Caki2 (cell line): ENCODE results near the gene PPFIBP2. TPM values are rescaled to one million over a fixed set of nuclear protein-coding genes. Genes with fewer than 3 reads are reported as not detected.
"Not testable (repeated sequence)": the region's sequence is repeated elsewhere in the genome, so short reads cannot be mapped to it uniquely, and the experiment has no call there.

Experiments
- DNase-seq: peaks from one replicate; pipeline ENCODE4 v3.0.0-alpha.2; 2015; ENCODE audit warnings: low read depth
- in situ Hi-C: cut with HindIII; loops from 2 replicates; pipeline ENCODE4 v1.10.0; 2016; ENCODE audit warnings: low sequenced_read_pairs, low pct_unique_long_range_greater_than_20kb, mixed read lengths
- total RNA-seq: library from RNA; depleted of rRNA; stranded (reverse); fragments of >200 nt; shearing (Covaris generic); gene quantifications from 2 replicates; pipeline ENCODE4 v1.2.3, GENCODE V29; 2014; ENCODE audit warnings: low replicate concordance

The PPFIBP2 gene
- total RNA-seq, 1 experiment from 2014 or later: 10.1 TPM

DNA sequence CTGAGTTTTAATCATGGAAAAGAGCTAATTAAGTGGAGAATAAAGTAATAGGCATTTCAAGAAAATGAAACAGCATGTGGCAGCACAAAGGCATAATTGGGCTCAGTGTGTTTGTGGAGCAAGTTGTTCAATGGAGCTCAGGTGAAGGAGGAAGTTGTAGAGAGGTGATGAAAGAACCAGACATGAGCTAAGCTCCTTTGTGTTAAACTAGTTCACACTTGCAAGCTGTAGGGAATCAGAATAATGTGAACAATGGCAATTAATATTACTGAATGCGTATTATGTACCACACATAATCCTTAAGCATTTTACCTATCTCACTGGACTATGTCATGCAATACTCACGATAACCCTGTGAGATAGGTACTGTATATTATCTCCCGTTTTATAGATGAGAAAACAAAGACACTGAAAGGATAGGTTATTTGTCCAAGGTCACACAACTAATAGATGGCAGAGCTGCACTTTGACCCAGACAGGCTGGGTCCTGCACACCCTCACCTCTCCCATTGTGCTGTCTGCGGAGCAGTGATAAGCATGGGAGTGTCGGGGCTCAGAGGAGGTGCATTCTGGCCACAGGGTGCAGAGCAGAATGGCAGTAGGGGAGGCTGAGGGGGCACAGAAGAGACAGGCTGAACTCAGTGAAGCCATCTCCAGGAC lies 19.6 kb upstream of the PPFIBP2 start:
- in situ Hi-C loops: no loop called here
- DNase-seq: no peak

DNA sequence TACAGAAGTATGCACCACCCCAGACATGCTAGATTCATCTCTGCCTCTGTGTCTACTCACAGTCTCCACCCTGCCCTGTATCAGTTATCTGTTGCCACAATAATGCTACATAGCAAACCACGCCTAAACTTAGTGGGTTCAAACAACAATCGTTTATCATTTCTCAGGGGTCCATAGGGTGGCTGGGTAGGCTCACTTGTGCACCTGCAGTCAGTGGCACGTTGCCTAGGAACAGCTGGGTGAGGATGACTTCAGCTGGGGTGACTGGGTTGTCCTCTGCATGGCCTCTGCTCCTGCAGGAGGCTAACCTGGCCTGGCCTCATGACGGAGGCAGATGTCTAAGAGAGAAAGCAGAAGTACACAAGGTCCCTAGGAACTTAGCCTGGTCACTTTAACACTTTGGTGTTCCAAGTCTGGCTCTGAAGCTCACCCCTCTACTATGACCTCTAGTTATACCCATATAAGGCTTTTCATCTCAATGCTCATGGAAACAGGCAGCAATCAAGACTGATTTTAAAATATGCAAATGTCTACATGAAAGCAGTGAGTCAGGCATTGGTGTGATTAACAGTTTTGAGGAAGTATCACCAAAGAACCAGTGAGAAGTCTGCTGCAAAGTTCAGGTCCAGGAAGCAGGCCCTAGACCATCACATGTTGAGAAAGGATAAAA lies 17.8 kb upstream of the PPFIBP2 start:
- in situ Hi-C loops: no loop called here
- DNase-seq: no peak

- no peak for DNase-seq
- in situ Hi-C loops: no loop called here
Observed at GRCh38 chr11:7498193-7498592, 15.6 kb upstream of the PPFIBP2 start.

DNA sequence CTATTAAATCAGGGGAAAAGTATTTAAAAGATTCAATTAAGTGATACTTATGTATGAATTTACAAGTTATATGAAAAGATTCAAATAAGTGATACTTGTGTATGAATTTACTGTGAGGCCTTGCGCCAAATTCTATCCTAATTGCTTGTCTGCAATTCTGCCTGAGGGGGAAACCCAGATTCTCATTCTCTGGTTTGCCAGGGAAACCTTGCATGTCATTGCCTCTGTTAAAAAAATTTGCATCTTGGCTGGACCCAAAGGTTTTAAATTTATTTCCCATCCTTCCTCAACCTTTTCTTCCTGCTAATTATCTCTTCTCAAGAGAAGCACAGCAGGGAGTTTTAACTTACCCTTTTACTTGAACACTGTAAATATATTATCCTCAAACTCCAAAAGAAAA lies 14.7 kb upstream of the PPFIBP2 start:
- in situ Hi-C loops: no loop called here
- DNase-seq: no peak

GRCh38 chr11:7500251-7500650 lies 13.5 kb upstream of the PPFIBP2 start:
- no peak for DNase-seq
- in situ Hi-C loops: no loop called here

- DNase-seq: no peak
- in situ Hi-C loops: no loop called here
Observed at GRCh38 chr11:7501251-7501650, 12.5 kb upstream of the PPFIBP2 start.

DNA sequence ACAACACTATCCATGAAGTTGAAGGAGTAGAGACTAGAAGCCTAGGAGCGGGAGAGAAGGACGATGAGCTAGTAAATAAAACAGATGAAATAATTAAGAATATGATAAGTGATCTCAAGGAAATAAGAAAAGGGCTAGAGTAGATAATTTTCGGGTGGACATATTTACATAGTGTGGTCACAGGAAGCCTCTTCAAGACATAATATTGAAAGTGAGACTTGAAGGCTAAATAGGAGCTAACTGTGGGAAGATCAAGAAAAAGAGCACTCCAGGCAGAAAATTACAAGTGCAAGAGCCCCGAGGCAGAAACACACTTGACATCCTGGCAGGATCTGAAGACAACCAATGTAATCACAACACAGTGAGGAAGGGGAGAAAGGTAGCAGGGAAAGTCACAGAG lies 11.9 kb upstream of the PPFIBP2 start:
- DNase-seq: no peak
- in situ Hi-C loops: no loop called here

DNA sequence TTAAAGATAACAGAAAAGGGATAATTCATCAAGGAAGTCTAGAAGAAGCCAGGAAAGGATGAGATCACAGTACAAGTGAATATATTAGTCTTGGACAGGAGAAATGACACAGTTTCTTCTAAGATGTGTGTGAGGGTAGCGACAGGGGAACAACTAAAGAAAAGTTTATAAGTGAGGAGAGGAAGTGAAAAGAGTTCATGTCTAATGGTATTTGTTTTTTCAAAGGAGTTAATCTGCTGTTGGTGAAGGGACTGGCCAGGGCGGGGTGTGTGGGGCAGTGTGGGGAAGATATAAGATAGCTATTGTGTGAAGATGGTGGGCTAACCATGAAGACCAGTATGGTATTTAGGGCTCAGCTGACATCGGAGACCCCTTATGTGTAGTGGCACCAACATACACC lies 7.6 kb upstream of the PPFIBP2 start:
- in situ Hi-C loops: no loop called here
- no peak for DNase-seq

- in situ Hi-C loops: no loop called here
Observed at GRCh38 chr11:7508087-7508486, 5.7 kb upstream of the PPFIBP2 start.

DNA sequence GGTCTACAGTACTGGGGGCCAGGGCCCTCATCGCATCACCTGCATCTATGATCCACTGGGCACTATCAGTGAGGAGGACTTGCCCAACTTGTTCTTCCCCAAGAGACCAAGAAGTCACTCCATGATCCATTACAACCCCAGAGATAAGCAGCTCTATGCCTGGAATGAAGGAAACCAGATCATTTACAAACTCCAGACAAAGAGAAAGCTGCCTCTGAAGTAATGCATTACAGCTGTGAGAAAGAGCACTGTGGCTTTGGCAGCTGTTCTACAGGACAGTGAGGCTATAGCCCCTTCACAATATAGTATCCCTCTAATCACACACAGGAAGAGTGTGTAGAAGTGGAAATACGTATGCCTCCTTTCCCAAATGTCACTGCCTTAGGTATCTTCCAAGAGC lies 3.8 kb upstream of the PPFIBP2 start:
- no peak for DNase-seq
- in situ Hi-C loops: no loop called here

More at GRCh38 chr11:7508087-7508486, 5.7 kb upstream of the PPFIBP2 start:
- no peak for DNase-seq

- in situ Hi-C loops: no loop called here
- no peak for DNase-seq
Observed at GRCh38 chr11:7511401-7511800, 2.4 kb upstream of the PPFIBP2 start.

GRCh38 chr11:7512525-7513233 lies 1.1 kb upstream of the PPFIBP2 start:
- in situ Hi-C loops: no loop called here

DNA sequence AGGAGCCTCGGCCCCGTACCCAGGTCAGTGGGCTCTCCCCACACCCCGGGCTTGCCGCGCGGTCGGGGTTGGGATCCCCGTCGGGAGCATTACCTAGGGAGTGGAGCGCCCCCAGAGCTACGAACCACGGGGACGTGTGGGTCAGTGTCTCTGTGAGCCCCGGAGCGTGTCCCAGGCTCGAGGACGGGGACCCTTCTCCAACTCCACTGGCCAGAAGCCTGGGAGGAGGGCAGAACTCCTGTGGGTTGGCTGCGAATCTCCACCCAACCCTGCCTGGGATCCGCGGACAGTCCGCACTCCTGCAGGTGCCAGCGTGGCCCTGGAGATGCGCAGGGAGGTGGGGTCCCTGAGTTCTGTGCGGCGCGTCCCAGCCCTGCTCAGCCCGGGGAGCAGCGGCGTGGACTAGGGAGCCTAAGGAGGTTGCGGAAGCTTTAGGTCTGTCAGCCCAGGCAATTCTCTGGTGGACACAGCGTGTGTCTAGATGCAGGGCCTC lies 346 bp downstream of the PPFIBP2 start:
- no peak for DNase-seq

More at GRCh38 chr11:7512525-7513233, 1.1 kb upstream of the PPFIBP2 start:
- DNase-seq: no peak

GRCh38 chr11:7515447-7515886 lies 1.7 kb downstream of the PPFIBP2 start:
- in situ Hi-C loops: no loop called here
- no peak for DNase-seq

More for the DNA sequence above, 346 bp downstream of the PPFIBP2 start:
- in situ Hi-C loops: no loop called here

DNA sequence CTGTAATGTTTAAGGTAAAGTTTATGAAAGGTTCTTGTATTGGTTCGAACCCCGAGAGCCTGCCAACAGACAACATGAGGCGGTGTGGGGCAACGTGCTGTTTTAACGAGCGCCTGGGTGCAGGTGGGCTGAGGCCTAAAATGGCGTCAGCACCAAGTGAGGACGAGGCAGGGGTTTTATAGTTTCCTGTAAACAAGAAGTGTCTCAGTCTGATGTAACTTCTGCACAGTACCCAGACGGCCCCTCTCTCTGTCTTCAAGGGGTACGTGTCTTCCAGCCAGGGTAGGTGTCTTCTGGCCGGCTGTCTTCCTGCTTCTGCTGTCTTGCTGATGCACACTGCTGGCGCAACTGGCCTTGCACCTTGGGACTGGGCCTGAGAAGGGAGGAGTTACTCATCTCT lies 2.7 kb downstream of the PPFIBP2 start:
- in situ Hi-C loops: no loop called here
- DNase-seq: no peak

DNA sequence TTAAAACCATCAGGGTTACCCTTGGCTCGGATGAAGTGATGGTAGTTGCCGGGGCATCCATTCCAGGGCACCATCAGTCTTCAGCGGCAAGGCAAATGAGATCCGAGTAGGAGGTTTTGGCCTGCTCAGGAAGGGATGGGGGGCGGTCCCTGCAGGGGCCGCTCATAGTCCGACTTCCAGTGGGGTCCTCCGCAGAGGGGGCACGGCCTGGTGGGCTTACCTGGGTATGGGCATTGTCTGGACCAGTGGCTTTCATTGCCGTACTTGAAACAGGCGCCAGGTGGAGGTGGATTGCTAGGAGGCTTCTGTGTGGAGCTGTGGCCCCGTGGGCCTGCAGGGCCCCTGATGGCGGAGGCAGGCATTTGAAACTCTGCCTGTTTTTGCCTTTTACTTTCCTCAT lies 3.9 kb downstream of the PPFIBP2 start:
- DNase-seq, in situ Hi-C loops: not testable (repeated sequence)

DNA sequence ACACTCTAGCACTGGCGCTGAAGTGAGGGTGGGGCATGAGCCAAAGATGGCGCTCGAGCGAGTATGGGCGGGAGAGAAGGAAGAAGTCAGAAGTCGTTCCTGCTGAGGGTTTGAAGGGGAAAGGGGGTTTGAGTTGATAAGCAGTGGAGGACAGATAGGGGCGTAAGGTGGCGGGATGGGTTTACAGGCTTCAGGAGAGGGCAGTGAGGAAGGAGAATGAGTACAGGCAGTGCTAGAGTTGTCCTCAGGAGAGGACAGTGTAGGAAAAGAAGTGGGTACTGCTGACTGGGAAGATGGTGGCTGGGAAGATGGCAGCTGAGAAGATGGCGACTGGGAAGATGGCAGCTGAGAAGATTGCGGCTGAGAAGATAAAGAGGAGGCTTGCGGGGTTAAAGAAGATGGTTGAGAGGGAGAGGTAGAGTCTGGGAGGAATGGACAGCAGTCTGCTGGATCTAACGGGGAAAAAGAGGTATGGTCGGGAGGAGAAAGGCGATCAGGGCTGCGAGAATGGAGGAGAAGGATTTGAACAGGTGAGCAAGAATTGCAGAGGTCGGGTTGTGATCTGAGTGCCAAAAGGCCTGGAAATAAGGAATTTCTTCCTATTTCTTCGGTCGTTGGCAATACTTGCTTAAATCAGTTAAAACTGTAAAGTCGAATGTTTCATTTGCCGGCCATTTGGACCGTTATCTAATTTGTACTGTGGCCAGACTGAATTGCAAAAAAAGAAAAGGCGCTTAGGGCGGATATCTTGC lies 5.2 kb downstream of the PPFIBP2 start:
- no peak for DNase-seq
- in situ Hi-C loops: no loop called here
